Measurements from ENCODE around the gene EI24. TPM values are rescaled to one million over a fixed set of nuclear protein-coding genes. Genes with fewer than 3 reads are reported as not detected.

Gene EI24
- total and polyA plus RNA-seq, 2 donors (not counting 3 experiments of a cell fraction or from before 2014, with no cell fraction given): 115 to 192 TPM

DNA sequence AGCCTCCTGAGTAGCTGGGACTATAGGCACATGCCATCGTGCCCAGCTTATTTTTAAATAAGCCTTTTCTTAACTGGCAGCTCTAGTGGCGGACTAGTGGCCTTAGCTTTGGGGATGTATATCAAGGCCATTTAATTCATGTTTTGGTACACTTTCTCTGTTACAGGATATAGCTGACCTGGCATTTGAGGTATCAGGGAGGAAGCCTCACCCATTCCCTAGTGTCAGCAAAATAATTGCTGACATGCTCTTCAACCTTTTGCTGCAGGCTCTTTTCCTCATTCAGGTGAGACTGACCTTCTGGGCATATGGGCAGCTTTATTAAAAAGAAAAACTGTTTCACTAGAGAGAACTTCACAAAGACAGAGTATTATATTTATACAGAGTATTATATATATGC lies 9.5 kb downstream of the EI24 start:
- H2AFZ ChIP-seq (ENCODE audit: low read depth, low read length): no peak overlapping the region
- dilution Hi-C loops (cut with MboI; ENCODE audit: extremely low pct_ligation_motif_present, low sequenced_read_pairs): no loop called here
- peaks cover 27 to 39% of the 10 kb centered on the region in 2 experiments for H3K36me3 ChIP-seq (ENCODE audit: control insufficient read depth in 2 of 2, extremely low read depth in 1 of 2, insufficient read depth in 2 of 2, low read length in 2 of 2)
- H3K4me1 ChIP-seq (ENCODE audit: control insufficient read depth, extremely low read depth, insufficient read depth, low read length): no peaks in the 10 kb centered on the region
- BruUV-seq (replicated peaks): no TSS peak
- H3K9me3 ChIP-seq (replicated peaks; ENCODE audit: control insufficient read depth, insufficient read depth, low read length): no peaks in the 10 kb centered on the region
- H3K4me2 ChIP-seq (ENCODE audit: insufficient read depth, low read length): no peak overlapping the region
- H3K27ac ChIP-seq (ENCODE audit: insufficient read depth, low read depth, low read length): no peak overlapping the region
- intact Hi-C loops (cut with micrococcal nuclease): no loop called here
- no peaks in the 10 kb centered on the region for H3K9me1 ChIP-seq (replicated peaks; ENCODE audit: control insufficient read depth, extremely low read depth, insufficient read depth, low read length)
- FAIRE-seq (peak; percentile 21), DNase-seq (ENCODE audit: low read depth, low spot score) (no peak)
- H4K20me1 ChIP-seq (replicated peaks; ENCODE audit: control insufficient read depth, extremely low read depth, insufficient read depth, low read length): no peaks in the 10 kb centered on the region
- H3K79me2 ChIP-seq (ENCODE audit: control insufficient read depth, insufficient read depth, low read length): no peaks in the 10 kb centered on the region
- ChIA-PET CTCF (interaction anchor here (1.0 to 1.3 kb wide), 3 partner anchors 9 to 43 kb away, joined by 3 read pairs; no protein-coding TSS in a partner anchor), POLR2A (no interaction called here)
- H3K4me3 ChIP-seq (replicated peaks in 1 of 3; ENCODE audit: insufficient read depth in 1 of 3, low read depth in 1 of 3, low read length in 3 of 3): no peak overlapping the region
- TF ChIP-seq JUN (IDR thresholded peaks at IDR 0.05; ENCODE audit: borderline replicate concordance, insufficient read depth, insufficient read length, low read depth): no peak
- no peak for TF ChIP-seq POLR2AphosphoS5 (IDR thresholded peaks at IDR 0.05; ENCODE audit: insufficient read depth, low read depth, low read length)
- TF ChIP-seq, protein P1, sequence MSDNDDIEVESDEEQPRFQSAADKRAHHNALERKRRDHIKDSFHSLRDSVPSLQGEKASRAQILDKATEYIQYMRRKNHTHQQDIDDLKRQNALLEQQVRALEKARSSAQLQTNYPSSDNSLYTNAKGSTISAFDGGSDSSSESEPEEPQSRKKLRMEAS (IDR thresholded peaks at IDR 0.05; ENCODE audit: insufficient read depth, insufficient read length): no peak
- no peaks in the 10 kb centered on the region for H3K27me3 ChIP-seq (ENCODE audit: control insufficient read depth in 2 of 2, insufficient read depth in 2 of 2, low read length in 2 of 2)
- H3K9ac ChIP-seq (replicated peaks; ENCODE audit: extremely low read depth, insufficient read depth, low read length): no peak overlapping the region

DNA sequence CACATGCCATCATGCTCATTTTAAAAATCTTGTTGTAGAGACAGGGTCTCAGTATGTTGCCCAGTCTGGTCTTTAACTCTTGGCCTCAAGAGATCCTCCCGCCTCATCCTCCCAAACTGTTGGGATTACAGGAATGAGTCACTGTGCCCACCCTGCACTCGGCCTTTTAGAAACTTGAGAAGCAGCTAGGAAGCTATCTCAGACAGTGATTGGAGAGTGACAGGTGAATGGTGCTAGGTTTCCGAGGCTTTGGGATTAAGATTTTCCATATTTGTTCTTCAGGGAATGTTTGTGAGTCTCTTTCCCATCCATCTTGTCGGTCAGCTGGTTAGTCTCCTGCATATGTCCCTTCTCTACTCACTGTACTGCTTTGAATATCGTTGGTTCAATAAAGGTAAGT lies 10.5 kb downstream of the EI24 start:
- no TSS peak for BruUV-seq (replicated peaks)
- Histone ChIP-seq H3K4me2 (ENCODE audit: insufficient read depth, low read length) (no peak overlapping the region), H3K27me3 (ENCODE audit: control insufficient read depth in 2 of 2, insufficient read depth in 2 of 2, low read length in 2 of 2) (no peaks in the 10 kb centered on the region), H2AFZ (ENCODE audit: low read depth, low read length) (no peak overlapping the region), H3K4me3 (replicated peaks in 1 of 3; ENCODE audit: insufficient read depth in 1 of 3, low read depth in 1 of 3, low read length in 3 of 3) (no peak overlapping the region), H3K36me3 (ENCODE audit: control insufficient read depth in 2 of 2, extremely low read depth in 1 of 2, insufficient read depth in 2 of 2, low read length in 2 of 2) (peaks cover 30 to 35% of the 10 kb centered on the region in 2 experiments), H3K9me1 (replicated peaks; ENCODE audit: control insufficient read depth, extremely low read depth, insufficient read depth, low read length) (no peaks in the 10 kb centered on the region), H3K27ac (ENCODE audit: insufficient read depth, low read depth, low read length) (no peak overlapping the region), H3K9ac (replicated peaks; ENCODE audit: extremely low read depth, insufficient read depth, low read length) (no peak overlapping the region), H3K79me2 (ENCODE audit: control insufficient read depth, insufficient read depth, low read length) (no peaks in the 10 kb centered on the region), H3K9me3 (replicated peaks; ENCODE audit: control insufficient read depth, insufficient read depth, low read length) (no peaks in the 10 kb centered on the region), H4K20me1 (replicated peaks; ENCODE audit: control insufficient read depth, extremely low read depth, insufficient read depth, low read length) (no peaks in the 10 kb centered on the region), H3K4me1 (ENCODE audit: control insufficient read depth, extremely low read depth, insufficient read depth, low read length) (no peaks in the 10 kb centered on the region)
- TF ChIP-seq POLR2AphosphoS5 (IDR thresholded peaks at IDR 0.05; ENCODE audit: insufficient read depth, low read depth, low read length) (no peak), FOS (IDR thresholded peaks at IDR 0.05; ENCODE audit: borderline replicate concordance, insufficient read depth, low read length) (no peak), GATA2 (IDR thresholded peaks at IDR 0.05; ENCODE audit: insufficient read depth, insufficient read length, low read depth, low read length) (no peak), EZH2 (IDR thresholded peaks at IDR 0.05; ENCODE audit: borderline replicate concordance, low read depth, low read length, severe bottlenecking) (no peak), POLR2A (IDR thresholded peaks at IDR 0.05; ENCODE audit: low read depth, low read length) (no peak), JUN (IDR thresholded peaks at IDR 0.05; ENCODE audit: borderline replicate concordance, insufficient read depth, insufficient read length, low read depth) (no peak), MYC (IDR thresholded peaks at IDR 0.05; ENCODE audit: low read depth, low read length) (no peak)
- TF ChIP-seq, protein P2, sequence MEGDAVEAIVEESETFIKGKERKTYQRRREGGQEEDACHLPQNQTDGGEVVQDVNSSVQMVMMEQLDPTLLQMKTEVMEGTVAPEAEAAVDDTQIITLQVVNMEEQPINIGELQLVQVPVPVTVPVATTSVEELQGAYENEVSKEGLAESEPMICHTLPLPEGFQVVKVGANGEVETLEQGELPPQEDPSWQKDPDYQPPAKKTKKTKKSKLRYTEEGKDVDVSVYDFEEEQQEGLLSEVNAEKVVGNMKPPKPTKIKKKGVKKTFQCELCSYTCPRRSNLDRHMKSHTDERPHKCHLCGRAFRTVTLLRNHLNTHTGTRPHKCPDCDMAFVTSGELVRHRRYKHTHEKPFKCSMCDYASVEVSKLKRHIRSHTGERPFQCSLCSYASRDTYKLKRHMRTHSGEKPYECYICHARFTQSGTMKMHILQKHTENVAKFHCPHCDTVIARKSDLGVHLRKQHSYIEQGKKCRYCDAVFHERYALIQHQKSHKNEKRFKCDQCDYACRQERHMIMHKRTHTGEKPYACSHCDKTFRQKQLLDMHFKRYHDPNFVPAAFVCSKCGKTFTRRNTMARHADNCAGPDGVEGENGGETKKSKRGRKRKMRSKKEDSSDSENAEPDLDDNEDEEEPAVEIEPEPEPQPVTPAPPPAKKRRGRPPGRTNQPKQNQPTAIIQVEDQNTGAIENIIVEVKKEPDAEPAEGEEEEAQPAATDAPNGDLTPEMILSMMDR (IDR thresholded peaks at IDR 0.05; ENCODE audit: extremely low read depth in 1 of 2, insufficient read depth in 1 of 2, low read depth in 1 of 2, low read length in 2 of 2): no peak
- TF ChIP-seq, protein P1 (IDR thresholded peaks at IDR 0.05; ENCODE audit: insufficient read depth, insufficient read length): no peak
- CTCF ChIA-PET: interaction anchor here (1.2 kb wide), 1 partner anchor 10 kb away, joined by 4 read pairs; the partner anchor contains the start of gene EI24
- dilution Hi-C loops (cut with MboI; ENCODE audit: extremely low pct_ligation_motif_present, low sequenced_read_pairs): no loop called here
- intact Hi-C loops (cut with micrococcal nuclease): loop anchor here (2.0 kb wide), 1 partner anchor 71 kb away; no protein-coding TSS in a partner anchor
- POLR2A ChIA-PET: no interaction called here
- FAIRE-seq (no peak), DNase-seq (ENCODE audit: low read depth, low spot score) (no peak)
